Measurements from ENCODE around the gene ALK. TPM values are rescaled to one million over a fixed set of nuclear protein-coding genes. Genes with fewer than 3 reads are reported as not detected.

Gene ALK
- total RNA-seq, 4 donors from 2014 or later = 0.83 to 1.6 (median 1.2) TPM

DNA sequence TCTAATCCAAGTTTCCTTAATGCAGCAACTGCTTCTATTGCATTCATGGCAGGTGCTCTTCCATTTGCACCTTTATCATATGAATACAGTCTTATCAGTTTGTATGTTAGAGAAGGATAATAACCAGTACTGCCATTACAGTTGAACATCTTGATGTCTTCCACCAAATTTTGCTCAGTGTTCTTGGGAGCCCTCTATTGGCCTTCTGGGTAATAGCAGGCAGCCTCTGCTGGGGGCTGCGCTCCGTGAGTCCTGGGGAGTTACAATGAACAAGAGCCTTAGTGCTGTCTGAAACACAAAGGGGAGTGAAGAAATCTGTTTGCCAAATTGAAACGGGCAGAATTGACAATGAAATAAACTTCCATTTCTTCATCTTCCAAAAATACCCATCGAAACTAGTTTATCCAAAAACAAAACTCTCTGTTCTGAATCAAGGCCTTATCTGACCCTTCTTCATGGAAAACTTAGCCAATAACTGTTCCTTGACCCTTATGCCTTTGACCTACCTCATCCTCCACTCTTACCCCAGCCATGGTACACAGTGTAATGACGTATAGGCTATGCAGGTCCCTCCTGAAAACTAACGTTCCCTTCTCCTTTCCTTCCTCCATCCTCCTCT is 79.9 kb downstream of the ALK start:
- H3K27me3 ChIP-seq = no peaks in the 10 kb centered on the region
- 51% methylated on average over 6 of the region's 6 CpGs for WGBS
- TF ChIP-seq EP300 (IDR thresholded peaks at IDR 0.05) = no peak
- TF ChIP-seq, protein P1, sequence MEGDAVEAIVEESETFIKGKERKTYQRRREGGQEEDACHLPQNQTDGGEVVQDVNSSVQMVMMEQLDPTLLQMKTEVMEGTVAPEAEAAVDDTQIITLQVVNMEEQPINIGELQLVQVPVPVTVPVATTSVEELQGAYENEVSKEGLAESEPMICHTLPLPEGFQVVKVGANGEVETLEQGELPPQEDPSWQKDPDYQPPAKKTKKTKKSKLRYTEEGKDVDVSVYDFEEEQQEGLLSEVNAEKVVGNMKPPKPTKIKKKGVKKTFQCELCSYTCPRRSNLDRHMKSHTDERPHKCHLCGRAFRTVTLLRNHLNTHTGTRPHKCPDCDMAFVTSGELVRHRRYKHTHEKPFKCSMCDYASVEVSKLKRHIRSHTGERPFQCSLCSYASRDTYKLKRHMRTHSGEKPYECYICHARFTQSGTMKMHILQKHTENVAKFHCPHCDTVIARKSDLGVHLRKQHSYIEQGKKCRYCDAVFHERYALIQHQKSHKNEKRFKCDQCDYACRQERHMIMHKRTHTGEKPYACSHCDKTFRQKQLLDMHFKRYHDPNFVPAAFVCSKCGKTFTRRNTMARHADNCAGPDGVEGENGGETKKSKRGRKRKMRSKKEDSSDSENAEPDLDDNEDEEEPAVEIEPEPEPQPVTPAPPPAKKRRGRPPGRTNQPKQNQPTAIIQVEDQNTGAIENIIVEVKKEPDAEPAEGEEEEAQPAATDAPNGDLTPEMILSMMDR (IDR thresholded peaks at IDR 0.05) = peak; percentile 80 to 97 (median 89)
- no peak for DNase-seq (ENCODE audit: extremely low spot score)
- no peak overlapping the region for H3K4me3 ChIP-seq
- H3K36me3 ChIP-seq = no peaks in the 10 kb centered on the region
- H3K4me1 ChIP-seq = peaks cover 0 to 5% (median 0%) of the 10 kb centered on the region in 4 donors
- peaks cover 0 to 14% (median 10%) of the 10 kb centered on the region in 4 donors for H3K9me3 ChIP-seq
- intact Hi-C loops (cut with DNase I) = loop anchor here (5.0 kb wide), 1 partner anchor 534 kb away; no protein-coding TSS in a partner anchor
- H3K27ac ChIP-seq (replicated peaks in 1 of 4) = no peak overlapping the region

DNA sequence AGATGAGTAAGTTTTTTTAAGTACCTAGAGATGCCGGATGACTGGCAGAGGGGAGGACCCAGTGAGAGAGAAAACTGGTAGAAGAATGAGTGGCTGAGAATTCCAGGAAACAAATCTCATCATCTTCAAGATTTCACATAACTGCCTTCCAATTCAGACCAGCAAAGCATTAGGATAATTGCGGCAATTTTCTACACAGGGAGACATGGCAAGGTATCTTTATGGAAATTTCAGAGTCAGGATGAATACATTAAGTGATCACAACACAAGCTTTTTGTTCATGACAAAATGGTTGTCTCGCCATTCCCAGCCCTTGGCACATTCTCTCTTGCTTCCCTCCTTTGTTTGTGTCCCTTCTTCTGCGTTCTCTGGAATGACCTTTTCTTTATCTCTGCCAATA is 82.1 kb downstream of the ALK start:
- Histone ChIP-seq H3K36me3 (no peaks in the 10 kb centered on the region), H3K9me3 (peaks cover 0 to 14% (median 10%) of the 10 kb centered on the region in 4 donors), H3K4me1 (peaks cover 0 to 5% (median 4%) of the 10 kb centered on the region in 4 donors), H3K27ac (replicated peaks in 1 of 4) (no peak overlapping the region), H3K4me3 (no peak overlapping the region), H3K27me3 (no peaks in the 10 kb centered on the region)
- 93% methylated on average over 4 of the region's 4 CpGs for WGBS
- intact Hi-C loops (cut with DNase I) = no loop called here
- no peak for DNase-seq (ENCODE audit: extremely low spot score)
- TF ChIP-seq, protein P1 (IDR thresholded peaks at IDR 0.05) = no peak
- TF ChIP-seq POLR2A (IDR thresholded peaks at IDR 0.05; ENCODE audit: low read depth) = no peak
- TF ChIP-seq POLR2AphosphoS5 (IDR thresholded peaks at IDR 0.05) = no peak
- no peak for TF ChIP-seq EP300 (IDR thresholded peaks at IDR 0.05)

DNA sequence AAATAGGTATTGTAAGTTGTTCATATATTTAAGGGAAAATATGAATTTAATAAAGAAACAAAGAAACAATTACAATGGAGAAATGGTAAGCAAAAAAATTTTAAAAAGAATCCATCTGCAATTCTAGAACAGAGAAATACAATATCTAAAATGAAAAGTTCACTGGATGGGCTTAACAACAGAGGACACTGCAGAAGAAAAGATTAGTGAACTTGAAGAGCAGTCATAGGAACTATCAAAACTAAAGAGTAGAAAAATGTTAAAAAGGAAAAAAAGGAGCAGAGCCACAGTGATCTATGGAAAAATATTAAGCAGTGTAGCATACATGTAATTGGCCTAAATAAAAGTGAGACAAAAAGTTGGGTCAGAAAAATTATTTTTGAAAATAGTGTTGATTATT is 83.5 kb downstream of the ALK start:
- intact Hi-C loops (cut with DNase I) = no loop called here
- no peak for TF ChIP-seq POLR2AphosphoS5 (IDR thresholded peaks at IDR 0.05)
- TF ChIP-seq POLR2A (IDR thresholded peaks at IDR 0.05; ENCODE audit: low read depth) = no peak
- TF ChIP-seq, protein P1 (IDR thresholded peaks at IDR 0.05) = no peak
- no peak for TF ChIP-seq EP300 (IDR thresholded peaks at IDR 0.05)
- H3K9me3 ChIP-seq = peaks cover 0 to 14% (median 10%) of the 10 kb centered on the region in 4 donors

DNA sequence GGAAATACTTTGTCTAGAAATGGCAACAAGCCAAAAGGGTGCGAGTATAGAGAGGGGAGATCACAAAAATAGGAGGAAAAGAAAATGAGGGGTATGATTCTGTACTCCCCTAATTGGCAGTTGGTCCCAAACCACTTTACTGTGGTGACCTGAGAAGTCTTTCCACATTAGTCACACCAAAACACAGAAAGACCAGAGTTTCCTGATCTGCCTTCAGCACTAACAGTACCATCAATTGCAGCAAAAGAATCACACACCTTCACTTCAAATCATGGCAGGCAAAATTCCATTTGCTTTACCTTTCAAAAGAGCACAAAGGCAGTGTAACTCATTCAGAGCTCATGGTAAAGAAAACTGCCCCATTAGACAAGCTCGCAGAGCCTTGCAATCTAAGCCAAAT is 86.8 kb downstream of the ALK start:
- peaks cover 0 to 14% (median 10%) of the 10 kb centered on the region in 4 donors for H3K4me1 ChIP-seq
- intact Hi-C loops (cut with DNase I) = no loop called here
- H3K27ac ChIP-seq (replicated peaks in 1 of 4) = no peak overlapping the region
- no peak for TF ChIP-seq POLR2AphosphoS5 (IDR thresholded peaks at IDR 0.05)
- TF ChIP-seq, protein P1 (IDR thresholded peaks at IDR 0.05) = no peak
- TF ChIP-seq EP300 (IDR thresholded peaks at IDR 0.05) = no peak
- TF ChIP-seq POLR2A (IDR thresholded peaks at IDR 0.05; ENCODE audit: low read depth) = no peak
- no peak for DNase-seq (ENCODE audit: extremely low spot score)
- no peaks in the 10 kb centered on the region for H3K27me3 ChIP-seq
- no peak overlapping the region for H3K4me3 ChIP-seq
- H3K36me3 ChIP-seq = no peaks in the 10 kb centered on the region
- WGBS = 78% methylated on average over 2 of the region's 2 CpGs
- H3K9me3 ChIP-seq = peaks cover 0 to 14% (median 10%) of the 10 kb centered on the region in 4 donors

More for the DNA sequence above, 83.5 kb downstream of the ALK start:
- Histone ChIP-seq H3K36me3 (no peaks in the 10 kb centered on the region), H3K27me3 (no peaks in the 10 kb centered on the region), H3K4me3 (no peak overlapping the region), H3K4me1 (peaks cover 0 to 5% (median 5%) of the 10 kb centered on the region in 4 donors), H3K27ac (replicated peaks in 1 of 4) (no peak overlapping the region)
- DNase-seq (ENCODE audit: extremely low spot score) = no peak

Data from esophagus muscularis mucosa (tissue), 4 donors.